Prostate gland (tissue), 2 donors: ENCODE data around the gene SCG5.

Experiments
- POLR2A ChIP-seq: fragments of 450-650 bp; IDR thresholded peaks from one replicate; pipeline ENCODE4 v1.6.1; 2016; ENCODE audit warnings: antibody characterized with exemption, mild to moderate bottlenecking
- TF ChIP-seq, protein P1 (sequence below), 4 experiments: fragments of 200-600 bp in 2 of 4; fragments of 450-650 bp in 2 of 4; sonication (generic) in 2 of 4; IDR thresholded peaks; 1 replicate in 3 of 4; 2 replicates in 1 of 4; pipeline ENCODE4 v1.5.1; 2016 to 2019; ENCODE audit warnings: antibody characterized with exemption in 4 of 4, mild to moderate bottlenecking in 2 of 4, moderate library complexity in 2 of 4

- no peak for TF ChIP-seq POLR2A
- TF ChIP-seq, protein P1, sequence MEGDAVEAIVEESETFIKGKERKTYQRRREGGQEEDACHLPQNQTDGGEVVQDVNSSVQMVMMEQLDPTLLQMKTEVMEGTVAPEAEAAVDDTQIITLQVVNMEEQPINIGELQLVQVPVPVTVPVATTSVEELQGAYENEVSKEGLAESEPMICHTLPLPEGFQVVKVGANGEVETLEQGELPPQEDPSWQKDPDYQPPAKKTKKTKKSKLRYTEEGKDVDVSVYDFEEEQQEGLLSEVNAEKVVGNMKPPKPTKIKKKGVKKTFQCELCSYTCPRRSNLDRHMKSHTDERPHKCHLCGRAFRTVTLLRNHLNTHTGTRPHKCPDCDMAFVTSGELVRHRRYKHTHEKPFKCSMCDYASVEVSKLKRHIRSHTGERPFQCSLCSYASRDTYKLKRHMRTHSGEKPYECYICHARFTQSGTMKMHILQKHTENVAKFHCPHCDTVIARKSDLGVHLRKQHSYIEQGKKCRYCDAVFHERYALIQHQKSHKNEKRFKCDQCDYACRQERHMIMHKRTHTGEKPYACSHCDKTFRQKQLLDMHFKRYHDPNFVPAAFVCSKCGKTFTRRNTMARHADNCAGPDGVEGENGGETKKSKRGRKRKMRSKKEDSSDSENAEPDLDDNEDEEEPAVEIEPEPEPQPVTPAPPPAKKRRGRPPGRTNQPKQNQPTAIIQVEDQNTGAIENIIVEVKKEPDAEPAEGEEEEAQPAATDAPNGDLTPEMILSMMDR (IDR thresholded peaks at IDR 0.05) = no peak
Observed at GRCh38 chr15:32694222-32694983, 52.9 kb downstream of the SCG5 start.
